Progenitor cell of endocrine pancreas (in vitro differentiated cells): Measurements from ENCODE around the gene PDXDC1. TPM values are rescaled to one million over a fixed set of nuclear protein-coding genes. Genes with fewer than 3 reads are reported as not detected.
"Not testable (repeated sequence)": the region's sequence is repeated elsewhere in the genome, so short reads cannot be mapped to it uniquely, and the experiment has no call there.

Source experiments
- DNase-seq: peaks from one replicate; pipeline ENCODE4 v3.0.0; 2021; ENCODE audit warnings: low spot score; ENCODE audit not compliant: unreplicated experiment
- H3K27ac Mint-ChIP-seq: 2 replicates; pipeline ENCODE4 v1.8.0; 2021; ENCODE audit warnings: mild to moderate bottlenecking, moderate library complexity, mixed read lengths
- H3K27me3 Mint-ChIP-seq: 2 replicates; pipeline ENCODE4 v1.8.0; 2021; ENCODE audit warnings: mixed read lengths
- H3K36me3 Mint-ChIP-seq: 2 replicates; pipeline ENCODE4 v1.8.0; 2022; ENCODE audit warnings: mixed read lengths; ENCODE audit not compliant: insufficient read depth
- H3K4me1 Mint-ChIP-seq: 2 replicates; pipeline ENCODE4 v1.8.0; 2021; ENCODE audit warnings: low read depth, mixed read lengths
- H3K4me3 Mint-ChIP-seq: 2 replicates; pipeline ENCODE4 v1.8.0; 2021; ENCODE audit warnings: low read depth, mild to moderate bottlenecking, moderate library complexity, mixed read lengths
- H3K9me3 Mint-ChIP-seq: 2 replicates; pipeline ENCODE4 v1.8.0; 2021; ENCODE audit warnings: low read depth, mixed read lengths
- CTCF ChIP-seq: fragments of 200-600 bp; sonication (generic); IDR thresholded peaks from one replicate; pipeline ENCODE4 v1.5.0; 2021; ENCODE audit warnings: antibody characterized with exemption, mild to moderate bottlenecking; ENCODE audit not compliant: unreplicated experiment
- total RNA-seq: library from RNA; stranded (reverse); gene quantifications from 2 replicates; pipeline ENCODE4 v1.2.1, GENCODE V29; 2021

PDXDC1 gene
- total RNA-seq, 1 donor from 2014 or later = 124 TPM

GRCh38 chr16:14963281-14964173, 11.3 kb upstream of the PDXDC1 start:
- DNase-seq = no peak
- Mint-ChIP-seq H3K9me3 (no peaks in the 10 kb centered on the region), H3K4me3 (no peak overlapping the region), H3K4me1 (peaks cover 2% of the 10 kb centered on the region), H3K36me3 (peaks cover 1% of the 10 kb centered on the region), H3K27ac (no peak overlapping the region), H3K27me3 (peaks cover 16% of the 10 kb centered on the region)
- TF ChIP-seq CTCF = no peak

GRCh38 chr16:14965328-14965727, 9.5 kb upstream of the PDXDC1 start:
- Mint-ChIP-seq H3K27me3 (peaks cover 12% of the 10 kb centered on the region), H3K9me3 (no peaks in the 10 kb centered on the region), H3K27ac (no peak overlapping the region), H3K4me3 (no peak overlapping the region), H3K4me1 (peaks cover 2% of the 10 kb centered on the region), H3K36me3 (peaks cover 1% of the 10 kb centered on the region)
- no peak for TF ChIP-seq CTCF
- DNase-seq = no peak

GRCh38 chr16:14969795-14970194, 5.0 kb upstream of the PDXDC1 start:
- H3K4me1 Mint-ChIP-seq, H3K36me3 Mint-ChIP-seq, H3K27ac Mint-ChIP-seq, H3K4me3 Mint-ChIP-seq, H3K9me3 Mint-ChIP-seq, H3K27me3 Mint-ChIP-seq, DNase-seq: not testable (repeated sequence)

- H3K27me3 Mint-ChIP-seq, H3K36me3 Mint-ChIP-seq, H3K4me3 Mint-ChIP-seq, DNase-seq, H3K27ac Mint-ChIP-seq, H3K9me3 Mint-ChIP-seq: not testable (repeated sequence)
- peaks cover 14% of the 10 kb centered on the region for H3K4me1 Mint-ChIP-seq
Observed at GRCh38 chr16:14971621-14972228, 3.1 kb upstream of the PDXDC1 start.

GRCh38 chr16:14973785-14974322, 972 bp upstream of the PDXDC1 start:
- not testable (repeated sequence) for H3K27me3 Mint-ChIP-seq, DNase-seq, H3K9me3 Mint-ChIP-seq, H3K36me3 Mint-ChIP-seq
- H3K4me3 Mint-ChIP-seq = peak overlapping the region; percentile 74
- H3K27ac Mint-ChIP-seq = peak overlapping the region; percentile 52
- peaks cover 23% of the 10 kb centered on the region for H3K4me1 Mint-ChIP-seq

- H3K9me3 Mint-ChIP-seq, H3K36me3 Mint-ChIP-seq, DNase-seq, H3K27me3 Mint-ChIP-seq: not testable (repeated sequence)
- Mint-ChIP-seq H3K4me3 (peak overlapping the region; percentile 91), H3K27ac (peak overlapping the region; percentile 94), H3K4me1 (peaks cover 27% of the 10 kb centered on the region)
Observed at GRCh38 chr16:14974331-14974655, 533 bp upstream of the PDXDC1 start.

GRCh38 chr16:14975418-14976194, 780 bp downstream of the PDXDC1 start:
- peak; percentile 34 for TF ChIP-seq CTCF
- not testable (repeated sequence) for H3K36me3 Mint-ChIP-seq, H3K27me3 Mint-ChIP-seq, H3K9me3 Mint-ChIP-seq
- DNase-seq = peak; percentile 50
- Mint-ChIP-seq H3K27ac (peak overlapping the region; percentile 92), H3K4me1 (peaks cover 40% of the 10 kb centered on the region), H3K4me3 (peak overlapping the region; percentile 91)

GRCh38 chr16:14976971-14977736, 2.3 kb downstream of the PDXDC1 start:
- peaks cover 55% of the 10 kb centered on the region for H3K4me1 Mint-ChIP-seq
- not testable (repeated sequence) for H3K27me3 Mint-ChIP-seq, DNase-seq, H3K9me3 Mint-ChIP-seq, H3K36me3 Mint-ChIP-seq, H3K27ac Mint-ChIP-seq
- peak overlapping the region; percentile 91 for H3K4me3 Mint-ChIP-seq

- not testable (repeated sequence) for H3K4me3 Mint-ChIP-seq, H3K27me3 Mint-ChIP-seq, DNase-seq, H3K27ac Mint-ChIP-seq, H3K9me3 Mint-ChIP-seq, H3K36me3 Mint-ChIP-seq
- peaks cover 63% of the 10 kb centered on the region for H3K4me1 Mint-ChIP-seq
Observed at GRCh38 chr16:14978281-14978680, 3.5 kb downstream of the PDXDC1 start.
